Sigmoid colon (tissue), 4 donors: Measurements from ENCODE around the gene MRPL53.

ENCODE experiments used
- CTCF ChIP-seq, 4 experiments: fragments of 450-650 bp in 3 of 4; fragments of 200-600 bp in 1 of 4; IDR thresholded peaks; one replicate each; pipeline ENCODE4 v1.5.1; 2016 to 2019; ENCODE audit warnings: antibody characterized with exemption in 4 of 4, mild to moderate bottlenecking in 3 of 4, moderate library complexity in 2 of 4
- POLR2A ChIP-seq, 2 donors: fragments of 450-650 bp; IDR thresholded peaks; one replicate each; pipeline ENCODE4 v1.6.1; 2016; ENCODE audit warnings: antibody characterized with exemption in 2 of 2, mild to moderate bottlenecking in 2 of 2, moderate library complexity in 2 of 2
- POLR2AphosphoS5 ChIP-seq, 4 donors: sonication (generic); formaldehyde crosslinking; IDR thresholded peaks; one replicate each; pipeline ENCODE4 v1.6.1; 2017; ENCODE audit warnings: antibody characterized with exemption in 4 of 4

- TF ChIP-seq POLR2A (IDR thresholded peaks at IDR 0.05): no peak
- TF ChIP-seq CTCF (IDR thresholded peaks at IDR 0.05): peak in 2 of 4 experiments; percentile 12 to 17
- peak; percentile 51 to 85 (median 70) for TF ChIP-seq POLR2AphosphoS5 (IDR thresholded peaks at IDR 0.05)
Observed at GRCh38 chr2:74507145-74507925, 34.9 kb upstream of the MRPL53 start, which contains the start of gene PCGF1.
